ENCODE results near the gene ATP11A. TPM values are rescaled to one million over a fixed set of nuclear protein-coding genes. Genes with fewer than 3 reads are reported as not detected.

ATP11A gene
- total RNA-seq, 4 donors from 2014 or later = 23.3 to 35.5 (median 31.1) TPM

- no peak overlapping the region for H3K4me3 ChIP-seq (ENCODE audit: low read depth, poor library complexity, severe bottlenecking)
- TF ChIP-seq POLR2A (IDR thresholded peaks at IDR 0.05) = no peak
- no peak for TF ChIP-seq CTCF (IDR thresholded peaks at IDR 0.05)
- no peak for DNase-seq (ENCODE audit: low spot score in 2 of 2)
- 66% methylated on average over 26 to 27 of the region's 27 CpGs for WGBS, 2 donors
- intact Hi-C loops (cut with DNase I; ENCODE audit: low total_unique reads) = no loop called here
Measured at GRCh38 chr13:112910616-112911280, 220.9 kb downstream of the ATP11A start.

GRCh38 chr13:112911285-112911701, 221.5 kb downstream of the ATP11A start:
- intact Hi-C loops (cut with DNase I; ENCODE audit: low total_unique reads) = no loop called here
- 96 to 98% methylated on average over 24 of the region's 24 CpGs for WGBS, 2 donors
- no peak for TF ChIP-seq POLR2A (IDR thresholded peaks at IDR 0.05)
- no peak for DNase-seq (ENCODE audit: low spot score in 2 of 2)
- no peak overlapping the region for H3K4me3 ChIP-seq (ENCODE audit: low read depth, poor library complexity, severe bottlenecking)

GRCh38 chr13:112911883-112912282, 222.0 kb downstream of the ATP11A start:
- no peak overlapping the region for H3K4me3 ChIP-seq (ENCODE audit: low read depth, poor library complexity, severe bottlenecking)
- 85 to 88% methylated on average over 6 of the region's 6 CpGs for WGBS, 2 donors
- intact Hi-C loops (cut with DNase I; ENCODE audit: low total_unique reads) = no loop called here
- no peak for DNase-seq (ENCODE audit: low spot score in 2 of 2)
- TF ChIP-seq CTCF (IDR thresholded peaks at IDR 0.05) = no peak
- TF ChIP-seq POLR2A (IDR thresholded peaks at IDR 0.05) = no peak

GRCh38 chr13:112912726-112913440, 223.0 kb downstream of the ATP11A start:
- intact Hi-C loops (cut with DNase I; ENCODE audit: low total_unique reads) = no loop called here
- no peak overlapping the region for H3K4me3 ChIP-seq (ENCODE audit: low read depth, poor library complexity, severe bottlenecking)
- WGBS, 2 donors = 24 to 38% methylated on average over 1 of the region's 1 CpG
- TF ChIP-seq POLR2A (IDR thresholded peaks at IDR 0.05) (no peak), CTCF (IDR thresholded peaks at IDR 0.05) (no peak)
- DNase-seq (ENCODE audit: low spot score in 2 of 2) = no peak

GRCh38 chr13:112916296-112916695, 226.5 kb downstream of the ATP11A start:
- no peak for DNase-seq (ENCODE audit: low spot score in 2 of 2)
- no peak for TF ChIP-seq POLR2A (IDR thresholded peaks at IDR 0.05)
- TF ChIP-seq CTCF (IDR thresholded peaks at IDR 0.05) = no peak
- no peak overlapping the region for H3K4me3 ChIP-seq (ENCODE audit: low read depth, poor library complexity, severe bottlenecking)
- intact Hi-C loops (cut with DNase I; ENCODE audit: low total_unique reads) = no loop called here
- 85 to 87% methylated on average over 12 to 14 of the region's 14 CpGs for WGBS, 2 donors

- 83 to 87% methylated on average over 29 of the region's 29 CpGs for WGBS, 2 donors
- DNase-seq (ENCODE audit: low spot score in 2 of 2) = no peak
- TF ChIP-seq CTCF (IDR thresholded peaks at IDR 0.05) (no peak), POLR2A (IDR thresholded peaks at IDR 0.05) (no peak)
- intact Hi-C loops (cut with DNase I; ENCODE audit: low total_unique reads) = no loop called here
- H3K4me3 ChIP-seq (ENCODE audit: low read depth, poor library complexity, severe bottlenecking) = no peak overlapping the region
Measured at GRCh38 chr13:112917056-112917664, 227.3 kb downstream of the ATP11A start.
